Heart right ventricle (tissue), 16 donors: ENCODE data around the gene AGPS. TPM values are rescaled to one million over a fixed set of nuclear protein-coding genes. Genes with fewer than 3 reads are reported as not detected.
"Not testable (repeated sequence)": the region's sequence is repeated elsewhere in the genome, so short reads cannot be mapped to it uniquely, and the experiment has no call there.

ENCODE experiments used
- ATAC-seq, 8 donors: fragments of 200-7000 bp; cut with Tn5 transposase; one replicate each; pipeline ENCODE4 v1.9.1; 2020; ENCODE audit warnings: mild to moderate bottlenecking in 8 of 8, moderate library complexity in 8 of 8, moderate number of reproducible peaks in 1 of 8
- DNase-seq, 2 donors: peaks; one replicate each; pipeline ENCODE4 v3.0.0-alpha.2; 2020
- H3K27ac ChIP-seq, 10 donors: fragments of 200-600 bp; sonication (generic) in 2 of 10; one replicate each; pipeline versions ENCODE4 v1.5.0 to v1.8.0; 2020 to 2022; ENCODE audit warnings: mild to moderate bottlenecking in 3 of 10
- H3K27me3 ChIP-seq, 7 donors: fragments of 200-600 bp; one replicate each; pipeline ENCODE4 v1.8.0; 2021 to 2022; ENCODE audit warnings: mild to moderate bottlenecking in 2 of 7
- H3K36me3 ChIP-seq, 9 donors: fragments of 200-600 bp; sonication (generic) in 1 of 9; one replicate each; pipeline versions ENCODE4 v1.5.0 to v1.8.0; 2020 to 2022; ENCODE audit warnings: mild to moderate bottlenecking in 2 of 9
- H3K4me1 ChIP-seq, 9 donors: fragments of 200-600 bp; sonication (generic) in 1 of 9; one replicate each; pipeline versions ENCODE4 v1.5.0 to v1.8.0; 2020 to 2022; ENCODE audit warnings: mild to moderate bottlenecking in 4 of 9
- H3K4me3 ChIP-seq, 10 donors: fragments of 200-600 bp; sonication (generic) in 2 of 10; one replicate each; pipeline versions ENCODE4 v1.5.0 to v1.8.0; 2020 to 2022; ENCODE audit warnings: mild to moderate bottlenecking in 7 of 10, moderate library complexity in 2 of 10
- H3K9me3 ChIP-seq, 11 donors: fragments of 200-600 bp in 10 of 11; sonication (generic) in 2 of 11; one replicate each; pipeline versions ENCODE4 v1.5.0 to v1.8.0; 2013 to 2022; ENCODE audit warnings: mild to moderate bottlenecking in 2 of 11, control low read depth in 1 of 11, moderate library complexity in 1 of 11
- CTCF ChIP-seq, 9 donors: fragments of 200-600 bp; sonication (generic) in 2 of 9; IDR thresholded peaks; one replicate each; pipeline versions ENCODE4 v1.5.0 to v1.8.0; 2021 to 2022; ENCODE audit warnings: antibody characterized with exemption in 9 of 9, mild to moderate bottlenecking in 5 of 9, moderate library complexity in 1 of 9
- WGBS, 2 donors: extraction: QIAGEN DNeasy Blood & Tissue Kit; methylation state at CpG; one replicate each; pipeline ENCODE4 v1.1.7; 2013; ENCODE audit warnings: inconsistent platforms in 1 of 2; 5-methylcytosine and 5-hydroxymethylcytosine counted together
- intact Hi-C, 10 donors: fragments of 100-400 bp; cut with DNase I; formaldehyde crosslinking; loops; one replicate each; pipeline versions ENCODE4 v1.11.1 to v1.14.2; 2022
- polyA plus RNA-seq, 2 donors: library from polyadenylated mRNA; stranded (reverse); fragments of 200-250 nt; gene quantifications; one replicate each; pipeline ENCODE4 v1.2.3, GENCODE V29; 2013
- total RNA-seq, 10 donors: library from RNA; stranded (reverse); fragmentation: NEBNext Ultra II Directional in 3 of 10; extraction: Animal tissue kit (Norgen Biotek cat#: 25700) in 3 of 10; gene quantifications; one replicate each; pipeline versions ENCODE4 v1.2.1 to v1.2.4, GENCODE V29; 2021 to 2023
- donor health status: Arrhythmogenic right ventricular cardiomyopathy.
- donor health status: ischemic (EF 13 %, LVEDD 7.1; RV severe dilation, severe dysfunction).
- donor health status: healthy with polysubstance abuse.
- donor health status: DM: no; HTN: yes; CAD: no.
- donor health status: DM: no; HTN: no; CAD: no.
- donor health status: ischemic (EF 25% LVEDD 6.9; RV normal size, moderate dysfunction).
- donor health status: ischemic (EF 25% LVEDD 5.7; RV mildly dilated, moderate dysfunction).
- donor health status: healthy.
- donor health status: DM: yes; HTN: yes; CAD: no.
- donor health status: Ischemic cardiomyopathy.
- donor health status: ischemic (EF 35%, LVEDD 5.7; RV mildly dilated, moderate dysfunction).
- donor health status: nonischemic (EF 11% LVEDD 7.7; RV severe dilation, severe dysfunction).
- donor health status: DM: yes; HTN: yes; CAD: no.
- donor health status: PGD.
- donor health status: ischemic (EF 29% LVEDD 5.4; RV normal size, mild dysfunction).
- donor health status: nonischemic (EF 23%, LVEDD 6.1; RV moderate dilation, normal function).

AGPS gene
- total and polyA plus RNA-seq, 12 donors: 4.6 to 32.0 (median 28.4) TPM

GRCh38 chr2:177549171-177549570 is 156.6 kb downstream of the AGPS start:
- no peak for DNase-seq
- intact Hi-C loops: loop anchor here in 2 of 10 donors (5.0 kb wide), 2 partner anchors 58 to 68 kb away; a partner anchor contains a TSS

GRCh38 chr2:177550264-177551200 is 158.0 kb downstream of the AGPS start:
- intact Hi-C loops: loop anchor here in 2 of 10 donors (5.0 kb wide), 2 partner anchors 47 to 67 kb away; a partner anchor contains a TSS
- H3K4me3 ChIP-seq: no peak overlapping the region
- no peak for TF ChIP-seq CTCF (IDR thresholded peaks at IDR 0.05)
- ATAC-seq (no peak), DNase-seq (no peak)
- H3K27ac ChIP-seq: no peak overlapping the region
- peaks cover 0 to 17% (median 9%) of the 10 kb centered on the region in 9 donors for H3K4me1 ChIP-seq
- no peaks in the 10 kb centered on the region for H3K36me3 ChIP-seq
- no peaks in the 10 kb centered on the region for H3K27me3 ChIP-seq
- WGBS, 2 donors: 62 to 67% methylated on average over 5 of the region's 5 CpGs
- no peaks in the 10 kb centered on the region for H3K9me3 ChIP-seq

More at GRCh38 chr2:177549171-177549570, 156.6 kb downstream of the AGPS start:
- H3K4me1 ChIP-seq: peaks cover 0 to 17% (median 9%) of the 10 kb centered on the region in 9 donors
- no peak for ATAC-seq
- no peak overlapping the region for H3K4me3 ChIP-seq
- H3K27ac ChIP-seq: no peak overlapping the region
- no peak for TF ChIP-seq CTCF (IDR thresholded peaks at IDR 0.05)
- no peaks in the 10 kb centered on the region for H3K36me3 ChIP-seq
- no peaks in the 10 kb centered on the region for H3K27me3 ChIP-seq
- no peaks in the 10 kb centered on the region for H3K9me3 ChIP-seq

GRCh38 chr2:177551360-177551759 is 158.8 kb downstream of the AGPS start:
- intact Hi-C loops: loop anchor here in 2 of 10 donors (5.0 kb wide), 2 partner anchors 46 to 66 kb away; a partner anchor contains a TSS
- not testable (repeated sequence) for H3K36me3 ChIP-seq, ATAC-seq, H3K27ac ChIP-seq, H3K9me3 ChIP-seq, H3K27me3 ChIP-seq, H3K4me3 ChIP-seq, DNase-seq
- peaks cover 0 to 17% (median 9%) of the 10 kb centered on the region in 9 donors for H3K4me1 ChIP-seq
- WGBS, 2 donors: 86 to 89% methylated on average over 4 of the region's 4 CpGs

GRCh38 chr2:177551989-177552421 is 159.4 kb downstream of the AGPS start:
- 37 to 57% methylated on average over 13 of the region's 13 CpGs for WGBS, 2 donors
- Histone ChIP-seq H3K9me3 (no peaks in the 10 kb centered on the region), H3K4me1 (peaks cover 0 to 17% (median 9%) of the 10 kb centered on the region in 9 donors), H3K27me3 (no peaks in the 10 kb centered on the region), H3K4me3 (peak overlapping the region; percentile 67 to 93 (median 73)), H3K36me3 (no peaks in the 10 kb centered on the region), H3K27ac (peak overlapping the region in 8 of 10 donors; percentile 85 to 99 (median 94))
- peak; percentile 62 to 64 for DNase-seq
- intact Hi-C loops: loop anchor here in 2 of 10 donors (5.0 kb wide), 2 partner anchors 45 to 65 kb away; a partner anchor contains a TSS
- no peak for ATAC-seq
- TF ChIP-seq CTCF (IDR thresholded peaks at IDR 0.05): no peak
